ENCODE results near the gene ZNF526.

Gene ZNF526

GRCh38 chr19:42219812-42220750, at the start of gene ZNF526:
TSS of gene ZNF526 (plus strand) at chr19:42220312. CDS start at chr19:42224404, 4,092 bp downstream.
- DNase-seq = peak; percentile 93

GRCh38 chr19:42170715-42171114, 49.4 kb upstream of the ZNF526 start:
- DNase-seq = no peak

GRCh38 chr19:42172261-42172660, 47.9 kb upstream of the ZNF526 start:
- no peak for DNase-seq

DNA sequence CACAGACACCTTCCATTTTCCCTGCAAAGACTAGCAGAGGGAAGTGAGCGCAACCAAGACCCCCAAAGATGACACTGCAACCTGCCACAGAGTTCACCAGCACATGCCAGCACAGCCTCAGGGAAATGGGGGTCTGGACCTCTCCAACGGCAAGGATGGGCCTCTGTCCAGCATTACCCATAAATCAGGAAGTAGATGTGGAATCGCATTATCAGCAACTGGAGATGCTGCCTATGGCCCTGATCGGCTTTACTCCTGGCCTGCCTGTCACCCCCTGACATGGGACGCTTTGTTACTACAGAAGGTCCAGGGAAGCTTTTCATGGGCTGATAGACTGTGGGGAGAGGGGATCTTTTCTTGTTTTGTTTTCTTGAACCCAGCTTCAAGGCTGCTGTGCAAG, 46.4 kb upstream of the ZNF526 start:
- no peak for DNase-seq

DNA sequence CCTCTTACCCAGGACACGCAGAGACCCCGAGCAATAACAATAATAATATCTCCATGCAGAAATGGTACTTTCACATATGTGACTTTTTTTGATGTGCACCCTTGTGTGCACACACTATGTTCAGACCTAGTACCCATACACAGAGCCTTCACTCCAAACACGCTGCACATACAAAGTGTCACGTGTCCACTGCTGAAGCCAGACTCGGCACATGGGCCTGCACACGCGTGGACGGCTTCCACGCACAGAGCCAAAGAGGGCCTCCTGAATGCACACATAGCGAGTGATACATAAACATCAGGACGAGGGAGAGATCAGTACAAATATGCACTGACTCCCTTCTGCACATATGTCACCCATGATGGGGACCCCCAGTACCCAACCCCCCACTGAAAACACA, 45.9 kb upstream of the ZNF526 start:
- DNase-seq = no peak

GRCh38 chr19:42174958-42175734, 45.0 kb upstream of the ZNF526 start:
- DNase-seq = no peak

GRCh38 chr19:42175952-42176648, 44.0 kb upstream of the ZNF526 start:
- DNase-seq = no peak

GRCh38 chr19:42176649-42176989, 43.5 kb upstream of the ZNF526 start:
- DNase-seq = no peak

DNA sequence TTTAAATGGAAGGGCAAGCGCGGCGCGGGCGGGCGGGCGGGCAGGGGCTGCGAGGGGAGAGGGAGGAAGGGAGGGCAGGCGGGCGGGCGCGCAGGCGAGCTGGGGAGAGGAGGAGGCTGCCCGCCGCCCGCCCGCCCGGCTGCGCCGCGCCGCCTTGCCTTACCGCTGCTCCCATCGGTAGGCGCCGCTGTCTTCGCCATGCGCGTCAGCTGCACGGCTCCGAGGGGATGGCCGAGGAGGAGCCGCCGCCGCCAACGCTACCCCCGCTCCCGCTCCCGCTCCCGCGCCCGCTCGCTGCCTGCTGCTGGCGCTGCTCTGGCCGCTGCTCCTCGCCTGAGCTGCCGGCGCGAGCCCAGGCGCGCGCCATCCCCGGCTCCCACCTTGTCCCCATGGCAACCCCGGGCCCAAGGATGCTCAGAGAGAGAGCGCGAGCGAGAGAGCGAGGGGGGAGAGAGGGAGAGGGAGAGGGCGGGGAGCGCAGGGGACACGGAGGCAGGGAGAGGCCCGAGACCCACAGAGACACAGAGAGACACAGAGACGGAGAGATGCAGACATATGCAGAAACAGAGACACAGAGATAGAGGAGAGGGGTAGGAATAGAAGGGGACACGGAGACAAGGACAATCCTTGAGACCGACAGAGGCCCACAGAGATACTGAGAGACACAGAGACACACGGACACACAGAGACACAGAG, 43.0 kb upstream of the ZNF526 start:
- DNase-seq = peak; percentile 41

- DNase-seq = no peak
Measured at GRCh38 chr19:42177686-42178019, 42.5 kb upstream of the ZNF526 start.

DNA sequence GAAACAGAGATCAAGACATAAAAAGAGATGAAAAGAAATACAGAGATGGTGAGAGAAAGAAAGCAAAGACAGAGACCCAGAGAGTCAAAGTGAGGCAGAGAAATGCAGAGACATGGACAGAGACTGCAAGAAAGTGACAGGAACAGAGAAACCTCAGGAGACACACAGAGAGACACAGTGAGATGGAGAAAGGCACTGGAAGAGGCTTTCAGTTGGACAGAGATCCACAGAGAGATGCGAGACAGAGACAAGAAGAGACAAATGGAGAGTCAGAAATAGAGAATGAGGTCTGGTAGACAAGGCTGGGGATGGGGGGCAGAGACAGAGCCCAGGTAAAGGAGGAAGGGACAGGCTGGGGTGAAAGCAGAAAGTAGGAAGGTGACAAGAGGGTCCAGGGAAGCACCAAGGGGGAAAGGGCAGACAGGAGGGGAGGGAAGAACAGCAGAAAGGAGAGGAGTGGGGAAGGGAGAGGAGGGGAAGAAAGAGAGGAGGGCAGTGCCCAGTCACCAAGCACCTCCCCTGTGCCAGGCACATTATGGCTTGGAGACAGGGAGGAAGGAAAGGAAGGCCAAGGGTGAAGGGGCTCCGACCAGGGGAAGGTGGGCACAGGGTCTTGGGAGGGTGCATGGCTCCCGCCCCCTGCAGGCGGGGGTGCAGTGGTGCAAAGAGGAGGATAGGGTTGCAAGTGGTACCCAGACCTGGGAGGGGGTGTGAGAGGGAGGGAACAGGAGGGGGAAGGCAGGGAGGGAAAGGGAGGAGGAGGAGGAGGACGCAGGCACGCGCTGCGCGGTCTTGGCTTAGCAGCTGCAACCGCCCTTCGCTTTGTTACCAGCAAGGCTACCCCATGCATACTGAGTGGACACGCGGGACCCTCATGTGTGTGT, 41.1 kb upstream of the ZNF526 start:
- DNase-seq = no peak

- DNase-seq = peak; percentile 46
Measured at GRCh38 chr19:42184401-42184861, 35.7 kb upstream of the ZNF526 start.

DNA sequence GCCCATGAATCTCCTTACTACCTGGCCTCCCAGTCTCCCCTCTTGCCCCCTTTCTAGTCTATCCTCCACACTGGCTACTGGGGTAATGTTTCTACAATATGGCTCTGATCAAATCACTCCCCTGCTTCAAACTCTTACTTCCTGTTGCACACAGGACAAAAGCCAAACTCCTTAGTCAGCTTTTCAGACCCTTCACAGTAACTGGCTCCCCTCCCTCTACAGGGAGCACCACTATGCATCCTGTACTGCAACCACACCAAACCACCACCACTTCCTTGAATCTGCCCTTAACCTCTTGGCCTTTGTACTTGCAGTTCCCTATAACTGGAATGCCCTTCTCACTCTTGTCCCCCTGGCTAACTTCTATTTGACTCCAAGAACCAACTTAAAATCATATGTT, 34.8 kb upstream of the ZNF526 start:
- no peak for DNase-seq

- no peak for DNase-seq
Measured at GRCh38 chr19:42188665-42189064, 31.4 kb upstream of the ZNF526 start.

- DNase-seq = no peak
Measured at GRCh38 chr19:42189133-42189532, 31.0 kb upstream of the ZNF526 start.

DNA sequence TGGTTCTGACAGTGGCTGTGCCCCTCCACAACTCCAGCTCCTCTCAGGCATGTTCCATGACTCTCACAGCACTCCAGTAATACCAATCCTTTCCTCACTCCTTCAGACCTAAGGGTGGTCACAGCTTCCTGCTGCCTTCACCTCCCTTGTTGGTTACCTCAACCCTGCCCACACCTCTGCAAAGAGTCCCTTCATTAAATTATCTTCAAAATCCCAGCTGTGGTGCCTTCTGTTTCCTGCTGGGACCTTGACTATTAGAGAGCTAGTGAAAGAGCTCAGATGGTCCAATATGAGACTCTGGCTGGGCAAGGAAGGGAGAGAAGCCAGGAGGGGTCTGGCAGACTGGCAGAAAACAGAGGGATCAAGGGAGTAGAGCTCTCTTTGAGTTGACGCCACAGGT, 28.8 kb upstream of the ZNF526 start:
- no peak for DNase-seq

GRCh38 chr19:42191855-42192254, 28.3 kb upstream of the ZNF526 start:
- DNase-seq = no peak

DNA sequence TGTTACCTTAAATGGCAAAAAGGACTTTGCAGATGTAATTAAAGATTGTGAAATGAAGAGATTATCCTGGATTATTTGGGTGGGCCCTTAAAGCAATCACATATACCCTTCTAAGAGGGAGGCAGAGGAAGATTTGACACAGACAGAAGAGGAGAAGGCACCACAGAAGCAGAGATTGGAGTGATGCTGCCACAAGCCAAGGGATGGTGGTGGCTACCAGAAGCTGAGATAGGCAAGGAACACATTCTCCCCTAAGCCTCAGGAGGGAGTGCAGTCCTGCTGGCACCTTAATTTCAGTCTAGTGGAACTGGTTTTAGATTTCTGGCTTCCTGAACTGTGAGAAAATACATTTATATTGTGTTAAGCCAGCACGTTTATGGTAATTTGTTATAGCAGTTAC, 26.8 kb upstream of the ZNF526 start:
- DNase-seq = no peak

DNA sequence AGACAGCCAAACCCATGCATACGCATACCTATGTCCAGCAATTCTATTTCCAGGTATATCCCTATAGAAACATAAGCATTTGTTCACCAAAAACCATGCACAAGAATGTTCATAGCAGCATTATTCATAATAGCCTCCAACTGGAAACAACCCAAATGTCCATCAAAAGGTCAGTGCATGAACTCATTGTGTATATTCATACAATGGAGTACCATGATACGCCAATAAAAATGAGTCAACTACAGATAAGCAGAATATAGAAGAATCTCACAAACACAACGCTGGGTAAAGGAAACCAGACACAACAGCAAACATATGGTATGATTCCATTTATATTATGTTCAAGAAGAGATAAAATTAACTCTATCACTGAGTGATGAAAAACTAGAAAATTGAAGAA, 26.4 kb upstream of the ZNF526 start:
- DNase-seq = no peak

GRCh38 chr19:42196011-42197001, 23.8 kb upstream of the ZNF526 start:
- DNase-seq = no peak
